Measurements from ENCODE around the gene LPIN1.

- TF ChIP-seq EP300 (IDR thresholded peaks at IDR 0.05; ENCODE audit: borderline replicate concordance), result no peak
- TF ChIP-seq YY1 (IDR thresholded peaks at IDR 0.05; ENCODE audit: low read depth), result no peak
- TF ChIP-seq CEBPB (IDR thresholded peaks at IDR 0.05), result no peak
- TF ChIP-seq, protein P1, sequence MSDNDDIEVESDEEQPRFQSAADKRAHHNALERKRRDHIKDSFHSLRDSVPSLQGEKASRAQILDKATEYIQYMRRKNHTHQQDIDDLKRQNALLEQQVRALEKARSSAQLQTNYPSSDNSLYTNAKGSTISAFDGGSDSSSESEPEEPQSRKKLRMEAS (IDR thresholded peaks at IDR 0.05), result no peak
- TF ChIP-seq REST (IDR thresholded peaks at IDR 0.05; ENCODE audit: low read depth), result no peak
- no peak for TF ChIP-seq RAD21 (IDR thresholded peaks at IDR 0.05; ENCODE audit: low read depth)
- TF ChIP-seq ZBTB7A (IDR thresholded peaks at IDR 0.05; ENCODE audit: low read depth), result no peak
Observed at GRCh38 chr2:11701206-11701605, 45.2 kb upstream of the LPIN1 start.
